Measurements from ENCODE around the gene TEDC1.

The TEDC1 gene

DNA sequence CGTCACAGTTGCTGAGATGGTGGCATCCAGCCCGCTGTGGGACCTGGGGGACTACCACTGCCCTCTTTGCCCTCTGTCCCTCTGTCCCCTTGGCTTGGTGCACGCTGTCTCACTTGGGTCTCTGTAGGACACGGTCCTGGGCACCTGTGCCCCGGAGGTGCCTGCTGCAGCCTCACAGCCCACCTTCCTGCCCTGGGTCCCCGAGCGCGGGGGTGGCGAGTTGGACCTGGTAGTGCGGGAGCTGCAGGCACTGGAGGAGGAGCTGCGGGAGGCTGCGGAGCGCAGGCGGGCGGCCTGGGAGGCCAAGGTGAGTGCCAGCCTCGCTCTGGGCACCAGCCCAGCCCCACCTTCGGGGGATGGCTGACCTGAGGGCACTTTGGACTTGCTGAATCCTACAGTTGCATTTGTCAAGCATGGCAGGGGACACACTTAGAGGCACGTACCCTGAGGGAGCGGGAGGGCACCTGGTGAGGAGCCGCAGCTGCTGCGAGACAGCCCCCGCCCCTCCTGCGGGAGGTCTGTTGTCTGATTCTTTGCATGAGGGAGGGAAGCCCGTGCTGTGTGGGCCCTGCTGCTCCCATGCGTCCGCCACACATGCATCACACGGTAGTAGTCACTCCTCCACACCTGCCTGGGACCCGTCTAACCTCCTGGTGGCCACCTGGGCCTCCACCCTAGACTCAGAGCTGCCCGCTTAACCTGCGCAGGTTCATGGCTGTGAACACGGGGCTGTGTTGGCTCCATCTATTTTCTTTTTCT is 6.8 kb downstream of the TEDC1 start:
- DNase-seq = no peak

DNA sequence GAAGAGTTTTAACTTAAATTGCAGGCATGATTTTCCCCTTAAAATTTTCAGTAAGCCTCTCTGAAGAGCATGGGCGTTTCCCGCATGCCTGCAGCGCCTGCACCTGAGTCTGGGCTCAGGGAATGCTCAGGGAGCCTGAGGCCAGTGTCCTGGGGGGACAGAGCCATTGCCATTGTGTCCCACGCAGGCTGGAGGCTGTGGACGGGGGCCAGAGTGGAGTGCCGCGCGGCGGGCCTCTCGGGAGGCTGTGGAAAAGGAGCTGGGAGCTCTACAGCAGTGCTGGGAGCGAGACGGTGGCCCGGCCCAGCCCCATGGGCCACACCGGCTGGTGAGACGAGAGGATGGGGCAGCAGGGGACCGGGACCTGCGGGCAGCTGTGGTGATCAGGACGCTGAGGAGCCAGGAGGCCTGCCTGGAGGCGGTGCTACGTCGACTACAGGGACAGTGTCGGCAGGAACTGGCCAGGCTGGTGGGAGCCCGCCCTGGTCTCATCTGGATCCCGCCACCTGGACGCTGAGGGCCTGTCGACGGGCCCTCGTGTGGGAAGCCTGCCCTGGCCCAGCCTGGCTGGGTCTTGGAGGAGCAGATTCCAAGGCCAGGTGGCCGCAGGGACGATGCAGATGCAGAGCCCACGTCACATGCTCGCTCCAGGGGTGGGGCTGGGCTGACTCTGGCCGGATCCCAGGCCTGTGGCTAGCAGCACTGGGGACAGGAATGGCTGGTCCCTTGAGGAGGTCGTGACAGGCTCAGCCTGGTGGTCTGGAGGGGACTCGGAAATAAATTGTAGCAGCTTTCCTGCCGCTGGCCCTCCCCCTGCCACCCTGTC is 7.6 kb downstream of the TEDC1 start:
- no peak for DNase-seq

DNA sequence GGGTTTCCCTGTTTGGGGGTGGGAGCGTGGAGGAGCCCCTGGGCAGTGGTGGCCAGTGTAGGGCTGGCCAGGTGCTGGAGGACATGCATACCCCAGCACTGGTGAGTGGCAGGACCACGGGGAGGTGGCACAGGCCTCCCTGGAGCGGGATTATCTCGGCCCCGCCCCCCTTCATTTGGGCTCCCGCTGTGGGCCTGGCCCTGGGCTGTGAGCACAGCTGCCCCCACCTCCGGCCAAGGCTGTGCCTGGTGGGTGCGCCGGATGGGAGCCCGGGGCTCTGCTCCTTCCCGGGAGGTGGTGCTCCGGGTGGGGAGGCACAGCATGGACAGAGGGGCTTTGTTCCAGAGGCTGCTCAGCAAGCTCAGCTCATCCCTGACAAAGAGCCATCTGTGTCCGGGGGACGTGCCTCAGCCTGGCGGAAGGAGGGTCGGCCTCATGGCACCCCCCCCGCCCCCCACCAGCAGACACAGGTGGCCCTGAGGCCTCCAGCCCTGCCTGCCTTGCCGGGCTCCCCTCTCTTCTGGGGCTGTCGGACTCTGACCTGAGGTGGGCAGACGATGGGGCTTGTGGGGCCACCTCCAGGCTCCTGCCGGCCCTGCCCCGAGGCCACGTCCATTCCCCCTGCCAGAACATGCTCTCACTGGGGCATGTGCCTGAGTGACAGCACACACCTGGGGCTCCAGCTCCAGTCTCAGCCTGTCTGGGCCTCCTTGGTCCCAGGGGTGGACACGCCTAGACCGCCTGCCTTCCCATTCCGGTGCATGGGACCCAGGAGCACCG is 8.4 kb downstream of the TEDC1 start:
- DNase-seq = no peak

DNA sequence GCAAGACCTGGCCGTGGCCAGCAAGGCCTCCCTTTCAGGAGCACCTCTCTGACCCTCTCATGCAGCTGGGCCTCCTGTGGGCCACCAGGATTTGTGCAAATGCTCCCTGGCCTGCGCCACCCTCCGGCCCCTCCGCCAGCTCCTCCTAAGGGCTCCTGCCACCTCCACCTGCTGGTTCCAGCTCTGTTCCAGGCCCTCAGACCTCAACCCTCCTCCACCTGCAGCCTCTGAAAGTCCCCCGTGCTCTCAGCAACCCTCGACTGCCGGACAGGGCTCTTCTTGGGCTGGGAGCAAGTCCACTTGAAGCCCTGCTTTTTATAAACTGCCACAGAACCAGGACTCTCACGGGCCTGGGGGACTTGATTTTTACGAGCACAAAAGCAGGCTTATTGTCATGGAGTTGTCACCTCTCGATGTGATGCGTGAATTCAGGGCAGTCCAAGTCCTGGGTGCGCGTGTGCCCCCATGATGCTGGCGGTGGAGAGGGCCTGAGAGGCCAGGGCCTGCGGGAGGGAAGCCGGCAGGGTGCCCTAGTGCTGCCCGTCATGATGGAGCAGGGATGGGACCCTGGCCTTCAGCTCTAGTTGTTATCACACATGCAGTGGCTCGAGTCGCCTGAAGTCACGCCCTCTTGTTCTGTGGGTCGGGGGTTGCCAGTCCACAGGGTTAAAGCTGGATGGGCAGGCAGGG is 9.1 kb downstream of the TEDC1 start:
- no peak for DNase-seq

DNA sequence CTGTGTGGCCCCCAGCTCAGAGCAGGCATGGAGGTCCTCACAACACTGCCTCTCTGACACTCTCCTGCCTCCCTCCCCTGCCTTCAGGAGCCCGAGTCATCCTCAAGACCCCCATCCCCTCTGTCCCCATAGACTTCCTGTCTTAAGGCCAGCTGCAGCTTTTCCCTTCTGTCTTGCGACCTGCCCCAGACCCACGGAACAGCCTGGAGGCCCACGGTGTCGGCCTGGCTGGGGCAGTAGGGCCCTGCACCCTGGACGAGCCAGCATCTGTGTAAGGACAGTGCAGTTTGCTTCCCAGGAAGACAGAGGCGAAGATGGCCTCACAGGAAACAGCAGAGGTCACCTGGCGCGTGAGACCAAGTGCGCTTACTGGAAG is 9.7 kb downstream of the TEDC1 start:
- DNase-seq = no peak

DNA sequence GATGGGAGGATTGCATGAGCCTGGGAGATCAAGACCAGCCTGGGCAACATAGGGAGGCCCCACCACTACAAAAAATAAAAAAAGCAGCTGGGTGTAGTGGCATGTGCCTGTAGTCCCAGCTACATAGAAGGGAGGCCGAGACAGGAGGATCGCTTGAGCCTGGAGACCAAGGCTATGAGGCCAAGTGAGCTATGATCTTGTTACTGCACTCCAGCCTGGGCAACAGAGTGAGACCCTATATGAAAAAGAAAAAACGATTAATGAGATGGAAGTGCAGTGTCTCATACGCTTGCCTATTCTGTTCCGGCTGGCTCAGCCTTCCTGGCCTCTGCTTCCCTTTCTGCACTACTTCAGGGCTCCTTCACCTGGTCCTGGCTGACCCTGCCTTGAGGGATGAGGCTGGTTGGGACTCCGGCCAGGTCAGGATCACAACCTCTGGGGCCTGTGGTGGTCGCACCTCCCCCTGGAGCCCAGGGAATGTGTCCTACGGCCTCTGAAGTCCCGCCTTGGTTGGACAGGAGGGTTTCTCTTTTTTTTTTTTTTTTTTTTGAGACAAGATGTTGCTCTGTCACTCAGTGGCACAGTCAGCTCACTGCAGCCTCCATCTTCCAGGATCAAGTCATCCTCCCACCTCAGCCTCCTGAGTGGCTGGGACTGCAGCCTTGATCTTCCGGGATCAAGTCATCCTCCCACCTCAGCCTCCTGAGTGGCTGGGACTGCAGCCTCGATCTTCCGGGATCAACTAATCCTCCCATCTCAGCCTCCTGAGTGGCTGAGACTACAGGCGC is 10.7 kb downstream of the TEDC1 start:
- DNase-seq = no peak

DNA sequence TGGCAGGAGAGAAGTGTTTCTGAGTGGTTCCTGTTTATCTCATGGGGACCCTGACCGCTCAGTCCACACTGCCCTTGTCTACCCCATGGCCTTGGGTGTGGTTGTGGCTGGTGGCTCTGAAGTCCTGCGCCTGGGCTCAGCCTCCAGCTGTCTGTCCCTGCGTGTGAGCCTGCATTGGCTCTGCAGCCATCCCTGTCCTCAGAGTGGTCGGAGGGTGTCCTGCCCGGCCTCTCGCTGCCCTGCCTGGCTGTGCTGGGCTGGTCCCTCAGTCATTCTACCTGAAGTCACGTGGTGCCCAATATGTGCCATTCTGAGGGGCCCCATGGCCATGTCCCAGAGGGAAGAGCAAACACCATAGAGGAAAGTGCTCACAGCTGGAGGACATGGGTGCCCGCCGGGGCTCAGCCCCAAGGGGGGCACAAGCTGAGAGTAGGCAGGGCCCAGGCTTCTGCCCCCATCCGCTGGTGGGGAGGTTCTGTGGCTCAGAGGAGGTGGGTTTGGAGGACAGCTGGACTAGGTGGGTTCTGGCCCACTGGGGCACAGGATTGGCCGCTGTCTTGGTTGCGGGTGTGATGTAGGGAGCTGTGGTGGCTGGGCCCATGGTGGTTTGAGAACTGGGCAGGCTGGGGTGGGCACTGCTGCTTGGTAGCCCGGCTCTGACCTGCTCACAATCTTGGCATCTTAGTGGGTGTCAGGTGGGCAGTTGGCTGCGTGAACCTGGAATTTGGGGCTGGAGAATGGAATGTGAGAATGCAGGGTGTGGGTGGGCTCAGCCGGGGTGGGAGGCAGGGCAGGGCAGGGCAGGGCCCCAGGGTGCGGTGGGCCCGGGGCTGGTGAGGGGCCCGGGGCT is 11.6 kb downstream of the TEDC1 start:
- DNase-seq = no peak

DNA sequence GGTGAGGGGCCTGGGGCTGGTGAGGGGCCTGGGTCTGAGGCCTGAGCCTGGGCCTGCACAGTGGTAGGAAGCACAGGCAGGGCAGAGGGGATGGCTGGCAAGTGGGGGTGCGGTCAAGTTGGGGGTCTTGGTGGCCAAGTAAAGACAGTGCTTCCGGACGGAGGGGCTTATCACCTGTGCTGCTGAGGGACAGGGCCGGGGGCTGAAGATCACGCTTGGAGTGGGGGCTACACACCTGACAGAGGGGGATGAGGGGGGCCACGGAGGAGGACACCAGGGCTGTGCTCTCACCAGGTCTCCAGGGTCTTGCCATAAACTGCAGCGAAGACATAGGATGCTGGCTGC is 12.2 kb downstream of the TEDC1 start:
- DNase-seq = no peak

DNA sequence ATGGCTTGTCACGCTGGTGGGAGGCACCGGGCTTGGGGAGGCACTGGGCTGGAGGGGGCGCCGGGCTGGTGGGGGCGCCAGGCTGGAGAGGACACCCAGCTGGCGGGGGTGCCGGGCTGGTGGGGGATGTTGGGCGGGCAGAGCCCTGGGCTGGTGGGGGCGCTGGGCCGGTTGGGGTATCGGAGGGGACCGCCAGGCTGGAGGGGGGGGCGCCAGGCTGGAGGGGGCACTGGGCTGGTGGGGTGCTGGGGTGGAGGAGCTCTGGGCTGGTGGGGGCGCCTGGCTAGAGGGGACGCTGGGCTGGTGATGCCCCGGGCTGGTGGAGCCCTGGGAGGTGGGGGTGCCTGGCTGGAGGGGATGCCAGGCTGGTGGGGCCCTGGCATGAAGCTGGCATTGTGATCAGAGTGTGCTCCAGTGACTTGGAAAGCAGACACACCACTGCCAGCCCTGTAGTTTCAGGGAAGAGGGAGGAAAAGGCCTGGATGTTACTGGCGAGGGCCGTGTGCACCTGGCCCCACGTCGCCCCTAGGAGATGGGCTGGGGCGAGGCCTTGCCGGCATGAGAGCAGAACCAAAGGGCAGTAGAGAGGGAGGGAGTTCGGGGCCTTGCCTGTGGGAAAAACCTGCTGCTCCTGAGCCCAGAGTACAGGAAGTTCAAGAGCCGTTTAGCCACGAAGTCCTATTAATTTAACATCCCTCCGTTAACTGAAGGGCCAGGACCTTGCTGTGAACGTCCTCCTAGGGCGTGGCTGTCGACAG is 13.1 kb downstream of the TEDC1 start:
- no peak for DNase-seq

DNA sequence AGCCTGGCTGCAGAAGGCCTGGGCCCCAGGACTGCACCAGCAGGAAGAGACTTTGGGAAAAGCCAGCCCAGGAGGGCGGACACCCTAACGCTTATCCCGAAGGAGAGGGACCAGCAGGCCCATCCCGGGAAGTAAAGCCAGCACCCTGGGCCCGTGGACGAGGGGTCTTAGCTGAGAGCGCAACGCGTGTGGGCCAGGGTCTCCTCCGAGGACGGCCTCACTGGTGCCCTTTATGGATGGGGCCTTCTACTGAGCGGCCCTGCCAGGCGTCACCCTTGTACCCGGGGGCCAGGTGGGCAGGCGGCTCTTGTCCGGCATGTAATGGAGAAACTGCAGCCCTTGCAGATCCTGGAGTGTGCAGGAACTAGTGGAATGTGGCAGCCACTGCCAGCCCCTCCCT is 14.1 kb downstream of the TEDC1 start:
- no peak for DNase-seq

DNA sequence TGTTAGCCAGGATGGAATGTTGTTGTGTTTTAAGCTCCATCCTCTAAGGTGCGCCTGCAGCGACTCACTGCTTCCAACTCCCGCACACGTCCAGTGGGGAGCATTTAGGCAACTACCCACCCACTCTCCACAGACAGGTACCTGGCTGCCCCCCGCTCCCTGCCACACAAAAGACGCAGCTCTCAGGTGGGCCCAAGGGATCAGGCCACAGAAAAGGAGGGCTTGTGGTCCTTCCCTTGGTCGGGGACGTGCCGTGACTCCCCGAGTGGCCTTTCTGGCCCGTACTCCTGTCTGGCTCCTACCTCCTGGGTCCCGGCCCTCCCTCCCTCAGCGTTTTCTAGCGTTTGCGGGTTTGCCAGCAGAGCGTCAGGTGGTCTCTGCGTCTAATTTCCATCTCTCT is 16.2 kb downstream of the TEDC1 start:
- DNase-seq = no peak

DNA sequence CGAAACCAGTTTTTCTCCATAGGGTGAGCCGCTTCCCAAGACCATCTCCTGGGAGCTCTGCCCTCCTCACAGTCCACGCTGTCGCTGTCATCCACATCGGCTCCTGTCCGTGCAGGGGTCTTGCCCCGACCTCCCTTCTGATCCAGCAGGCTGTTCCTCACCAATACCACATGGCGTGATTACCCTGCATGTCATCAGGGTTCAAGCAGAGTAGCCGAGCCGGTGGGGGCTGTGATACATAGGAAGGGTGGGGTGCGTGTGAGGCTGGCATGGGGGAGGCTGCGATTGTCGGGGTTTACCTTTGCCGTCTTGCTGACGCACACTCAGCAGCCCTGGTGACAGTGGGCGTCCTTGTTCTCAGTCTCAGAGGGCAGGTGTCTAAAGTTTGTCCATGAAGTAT is 17.0 kb downstream of the TEDC1 start:
- DNase-seq = no peak

DNA sequence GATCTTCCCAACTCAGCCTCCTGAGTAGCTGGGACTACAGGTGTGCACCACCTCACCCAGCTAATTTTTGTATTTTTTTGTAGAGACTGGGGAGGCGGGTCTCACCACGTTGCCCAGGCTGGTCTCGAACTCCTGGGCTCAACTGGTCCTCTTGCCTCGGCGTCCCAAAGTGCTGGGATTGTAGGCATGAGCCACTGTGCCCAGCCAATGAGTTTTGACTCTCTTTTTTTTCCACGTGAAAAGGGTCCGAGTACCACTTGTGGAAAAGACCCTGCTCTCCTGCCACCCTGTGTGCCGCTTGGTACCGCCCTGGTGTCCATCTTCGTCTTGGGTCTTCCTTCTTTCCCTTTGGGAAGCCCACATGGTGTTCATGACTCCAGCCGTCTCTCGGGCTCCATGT is 17.6 kb downstream of the TEDC1 start:
- DNase-seq = no peak

DNA sequence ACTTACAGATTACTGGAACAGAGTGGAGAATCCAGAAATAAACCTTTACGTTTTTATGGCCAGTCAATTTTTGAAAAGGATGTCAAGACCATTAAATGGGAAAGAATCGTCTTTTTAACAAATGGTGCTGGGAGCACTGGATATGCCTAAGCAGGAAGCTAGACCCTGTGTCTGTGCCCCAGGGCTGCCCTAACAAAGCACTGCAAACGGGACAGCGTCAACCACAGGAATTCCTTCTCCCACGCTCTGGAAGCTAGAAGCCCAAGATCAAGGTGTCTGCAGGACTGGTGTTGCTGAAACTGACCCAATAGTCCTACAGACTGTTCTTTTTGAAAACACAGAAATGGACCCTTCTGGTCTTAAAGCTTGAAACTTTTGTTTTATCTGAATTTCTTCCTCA is 26.1 kb downstream of the TEDC1 start:
- no peak for DNase-seq

DNA sequence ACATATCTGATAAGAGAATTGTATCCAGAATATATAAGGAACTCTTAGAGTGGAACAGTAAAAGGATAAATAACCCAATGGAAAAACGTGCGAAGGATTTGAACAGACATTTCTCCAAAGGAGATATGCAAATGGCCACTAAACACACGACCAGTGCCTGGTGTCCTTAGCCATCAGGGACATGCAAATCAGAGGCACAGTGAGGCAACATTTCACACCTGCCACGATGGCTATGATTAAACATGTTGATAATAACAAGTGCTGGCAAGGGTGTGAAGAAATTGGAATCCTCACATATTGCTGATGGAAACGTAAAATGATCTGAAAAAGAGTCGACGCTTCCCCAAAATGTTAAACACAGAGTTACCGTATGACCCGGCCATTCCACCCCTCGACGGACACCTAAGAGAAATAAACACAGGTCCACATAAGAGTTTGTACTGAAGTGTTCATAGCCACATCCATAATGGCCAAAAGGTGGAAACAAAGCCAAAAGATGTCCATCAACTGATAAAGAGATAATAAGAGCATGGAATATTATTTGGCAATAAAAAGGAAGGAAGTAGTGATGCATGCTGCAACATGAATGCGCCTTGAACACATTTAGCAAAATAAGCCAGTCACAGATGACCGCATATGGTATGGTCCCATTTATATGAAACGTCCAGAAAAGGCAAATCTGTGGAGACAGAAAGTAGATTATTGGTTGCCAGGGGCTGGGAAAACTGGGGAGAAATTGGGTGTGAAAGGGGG is 29.1 kb downstream of the TEDC1 start:
- DNase-seq = no peak

DNA sequence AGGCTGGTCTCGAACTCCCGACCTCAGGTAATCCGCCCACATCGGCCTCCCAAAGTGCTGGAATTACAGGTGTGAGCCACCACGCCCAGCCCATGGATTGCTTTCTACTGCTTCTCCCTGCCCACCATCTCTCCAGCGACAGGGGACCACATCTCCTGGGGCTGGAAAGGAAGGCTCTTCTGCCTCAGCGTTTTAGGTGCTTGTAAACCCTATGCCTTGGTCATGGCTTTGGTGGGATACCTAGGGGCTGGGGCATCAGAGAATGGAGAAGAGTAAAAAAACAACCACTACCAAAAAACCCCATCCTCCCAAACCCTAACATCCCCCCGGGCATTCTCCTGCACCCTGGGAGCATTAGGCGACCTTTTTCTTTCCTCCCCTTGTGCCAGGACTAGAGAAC is 34.3 kb downstream of the TEDC1 start:
- DNase-seq = no peak

DNA sequence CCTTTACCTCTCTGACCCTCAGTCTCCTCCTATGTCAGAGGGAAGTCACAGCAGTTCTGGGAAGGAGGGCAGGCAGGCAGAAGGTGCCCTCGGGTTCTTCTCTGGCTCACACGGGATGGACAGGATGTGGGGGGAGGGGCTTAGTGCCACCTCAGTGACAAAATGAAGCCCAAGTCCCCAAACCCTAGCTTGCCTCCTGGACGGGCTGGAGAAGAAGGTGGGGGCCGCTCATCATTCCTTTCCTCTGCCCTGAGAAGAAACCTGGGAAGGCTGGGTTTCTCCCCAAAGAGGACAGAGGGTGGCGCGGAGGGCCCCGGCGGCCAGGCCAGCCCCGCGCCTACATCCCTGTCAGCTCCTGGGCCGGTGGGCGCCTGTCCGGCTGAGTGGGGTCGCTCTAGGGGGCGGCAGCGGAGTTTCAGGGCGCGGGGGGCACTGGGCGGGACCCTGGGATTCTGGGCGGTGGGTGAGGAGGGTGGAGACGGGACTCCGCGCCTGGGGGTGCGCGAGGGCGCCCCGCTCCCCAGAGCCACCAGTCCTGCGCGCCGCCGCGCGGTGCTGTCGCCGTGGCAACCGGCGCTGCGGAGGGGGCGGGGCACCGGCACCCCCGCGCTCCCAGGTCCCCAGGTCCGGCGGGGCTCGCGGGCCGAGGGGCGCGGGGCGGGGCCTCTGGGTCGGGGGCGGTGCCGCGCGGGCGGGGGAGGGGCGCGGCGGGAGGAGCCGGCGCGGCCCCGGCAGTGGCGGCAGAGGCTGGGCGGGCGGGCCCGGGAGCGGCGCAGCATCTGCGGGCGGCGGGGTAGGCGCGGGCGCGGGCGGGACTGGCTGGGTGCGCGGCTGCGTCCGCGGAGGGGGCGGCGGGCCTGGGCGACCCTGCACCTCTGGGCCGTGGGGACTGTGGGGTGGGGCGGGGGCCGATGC is 35.1 kb downstream of the TEDC1 start, which contains the start of gene TMEM121:
TSS of gene TMEM121 (plus strand) at position 723 of the 915 bp plus-strand sequence. CDS start 2,252 bp downstream, outside the sequence.
- DNase-seq = peak in 1 of 2 experiments; percentile 34

DNA sequence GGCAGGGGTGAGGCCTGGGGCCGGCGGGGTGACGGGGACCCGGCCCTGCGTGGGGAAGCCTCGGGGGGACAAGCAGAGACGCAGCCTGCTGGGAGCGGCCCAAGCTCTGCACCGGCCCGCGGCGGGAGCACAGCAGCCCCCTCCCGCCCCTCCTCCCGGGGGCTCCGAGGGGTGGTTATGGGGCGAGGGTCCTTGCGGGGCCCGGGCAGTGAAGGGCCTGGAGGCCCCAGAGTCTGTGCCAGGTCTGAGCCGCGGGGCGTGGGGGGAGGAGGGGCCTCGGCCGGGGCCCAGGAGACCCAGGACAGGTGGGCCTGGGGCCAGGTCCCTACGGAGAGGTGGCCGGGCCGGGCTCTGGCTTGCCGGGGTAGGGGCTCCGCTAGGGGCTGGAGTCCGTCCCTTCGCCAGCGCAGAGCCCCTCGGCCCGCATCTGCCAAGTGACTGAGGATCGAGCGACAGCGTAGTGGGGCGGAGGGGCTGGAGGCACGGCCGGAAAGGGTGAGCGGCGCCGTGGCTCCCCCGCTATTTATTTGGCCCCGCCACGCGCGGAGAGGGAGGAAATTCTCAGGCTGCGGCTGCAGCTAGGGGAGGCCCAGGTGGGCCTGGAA is 35.8 kb downstream of the TEDC1 start:
- DNase-seq = no peak
